Esophagus squamous epithelium (tissue), 5 donors: Measurements from ENCODE around the gene LRP5. TPM values are rescaled to one million over a fixed set of nuclear protein-coding genes. Genes with fewer than 3 reads are reported as not detected.

ENCODE experiments used
- DNase-seq: peaks from one replicate; lab custom pipeline; 2025; lab: John Stamatoyannopoulos, UW
- H3K27ac ChIP-seq, 4 donors: fragments of 200-600 bp; sonication (generic); one replicate each; pipeline ENCODE4 v1.5.1; 2016 to 2019; ENCODE audit warnings: mild to moderate bottlenecking in 1 of 4
- H3K27me3 ChIP-seq, 4 donors: fragments of 200-600 bp; sonication (generic); 1 replicate in 3 of 4; 2 replicates in 1 of 4; pipeline versions ENCODE4 v1.5.1 to v1.6.0; 2017 to 2021; ENCODE audit warnings: antibody characterized with exemption in 1 of 4
- H3K36me3 ChIP-seq, 3 donors: fragments of 200-600 bp; sonication (generic); one replicate each; pipeline ENCODE4 v1.5.1; 2016 to 2019
- H3K4me1 ChIP-seq, 3 donors: fragments of 200-600 bp; sonication (generic); one replicate each; pipeline ENCODE4 v1.5.1; 2017 to 2019
- H3K4me3 ChIP-seq, 4 donors: fragments of 200-600 bp; sonication (generic); 1 replicate in 3 of 4; 2 replicates in 1 of 4; pipeline ENCODE4 v1.5.1; 2016 to 2019; ENCODE audit warnings: mild to moderate bottlenecking in 2 of 4, moderate library complexity in 1 of 4
- H3K9me3 ChIP-seq, 3 donors: fragments of 200-600 bp; sonication (generic); one replicate each; pipeline ENCODE4 v1.5.1; 2016 to 2019
- POLR2A ChIP-seq, 4 donors: fragments of 450-650 bp; IDR thresholded peaks; one replicate each; pipeline ENCODE4 v1.6.1; 2017; ENCODE audit warnings: antibody characterized with exemption in 4 of 4, mild to moderate bottlenecking in 4 of 4, moderate library complexity in 3 of 4
- WGBS, 2 donors: methylation state at CpG; one replicate each; pipeline ENCODE4 v1.1.5; 2018; 5-methylcytosine and 5-hydroxymethylcytosine counted together
- intact Hi-C: fragments of 100-400 bp; cut with DNase I; formaldehyde crosslinking; loops from one replicate; pipeline ENCODE4 v1.15.0; 2022
- total RNA-seq, 4 donors: library from RNA; depleted of rRNA; stranded (reverse); fragments of >200 nt; gene quantifications; one replicate each; pipeline ENCODE4 v1.1.0, GENCODE V29; 2016
- TF ChIP-seq, protein P1 (sequence below), 6 experiments: fragments of 450-650 bp in 4 of 6; fragments of 200-600 bp in 2 of 6; sonication (generic) in 2 of 6; IDR thresholded peaks; one replicate each; pipeline ENCODE4 v1.5.1; 2016 to 2019; ENCODE audit warnings: antibody characterized with exemption in 6 of 6, mild to moderate bottlenecking in 4 of 6, moderate library complexity in 4 of 6
- donor health status: DM: yes; HTN: yes; CAD: no.

LRP5 gene
- total RNA-seq, 4 donors from 2014 or later = 13.7 to 24.0 (median 20.9) TPM

DNA sequence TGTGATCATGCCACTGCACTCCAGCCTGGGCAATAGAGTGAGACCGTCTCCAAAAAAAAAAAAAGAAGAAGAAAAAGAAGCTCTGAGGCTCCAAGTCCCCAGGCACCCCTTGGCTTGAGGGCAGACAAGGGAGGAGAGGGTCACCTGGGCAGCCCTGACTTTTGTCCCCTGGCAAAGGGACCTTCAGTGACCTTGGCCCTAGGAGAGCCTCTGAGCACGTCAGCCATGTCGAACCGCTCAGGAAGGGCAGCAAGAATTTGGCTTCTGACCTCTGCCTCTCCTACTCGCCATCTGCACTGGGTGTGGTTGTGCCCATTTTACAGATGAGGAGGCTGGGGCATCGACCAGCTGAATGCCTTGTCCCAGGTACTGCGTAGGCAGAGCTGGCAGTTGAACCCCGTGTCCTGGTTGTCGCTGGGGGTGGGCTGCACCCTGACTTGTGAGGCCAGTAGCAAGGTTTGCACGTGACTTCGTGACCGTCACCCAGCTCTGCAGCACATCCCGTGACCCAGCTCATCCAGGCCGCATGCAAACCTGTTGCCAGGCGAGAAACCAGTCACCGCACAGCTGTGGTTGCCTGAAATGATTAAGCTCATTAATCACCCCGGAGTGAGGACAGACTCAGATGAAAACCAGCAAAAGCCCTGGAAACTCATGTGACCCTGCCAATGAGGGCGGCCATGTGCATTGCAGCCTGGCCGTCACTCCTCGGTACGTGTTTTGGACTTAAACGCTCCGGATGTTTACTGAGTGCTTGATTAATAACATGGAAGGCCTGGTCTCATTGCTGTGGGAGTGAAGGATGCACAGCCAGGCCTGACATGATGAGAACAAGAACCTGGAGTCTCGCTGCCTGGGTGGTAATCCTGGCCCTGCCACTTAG lies 100.4 kb downstream of the LRP5 start:
- no peaks in the 10 kb centered on the region for H3K27me3 ChIP-seq
- intact Hi-C loops = no loop called here
- 40 to 85% methylated on average over 9 to 17 of the region's 24 CpGs for WGBS, 2 donors
- DNase-seq = no peak
- H3K4me3 ChIP-seq = no peak overlapping the region
- TF ChIP-seq POLR2A (IDR thresholded peaks at IDR 0.05) = no peak
- TF ChIP-seq, protein P1, sequence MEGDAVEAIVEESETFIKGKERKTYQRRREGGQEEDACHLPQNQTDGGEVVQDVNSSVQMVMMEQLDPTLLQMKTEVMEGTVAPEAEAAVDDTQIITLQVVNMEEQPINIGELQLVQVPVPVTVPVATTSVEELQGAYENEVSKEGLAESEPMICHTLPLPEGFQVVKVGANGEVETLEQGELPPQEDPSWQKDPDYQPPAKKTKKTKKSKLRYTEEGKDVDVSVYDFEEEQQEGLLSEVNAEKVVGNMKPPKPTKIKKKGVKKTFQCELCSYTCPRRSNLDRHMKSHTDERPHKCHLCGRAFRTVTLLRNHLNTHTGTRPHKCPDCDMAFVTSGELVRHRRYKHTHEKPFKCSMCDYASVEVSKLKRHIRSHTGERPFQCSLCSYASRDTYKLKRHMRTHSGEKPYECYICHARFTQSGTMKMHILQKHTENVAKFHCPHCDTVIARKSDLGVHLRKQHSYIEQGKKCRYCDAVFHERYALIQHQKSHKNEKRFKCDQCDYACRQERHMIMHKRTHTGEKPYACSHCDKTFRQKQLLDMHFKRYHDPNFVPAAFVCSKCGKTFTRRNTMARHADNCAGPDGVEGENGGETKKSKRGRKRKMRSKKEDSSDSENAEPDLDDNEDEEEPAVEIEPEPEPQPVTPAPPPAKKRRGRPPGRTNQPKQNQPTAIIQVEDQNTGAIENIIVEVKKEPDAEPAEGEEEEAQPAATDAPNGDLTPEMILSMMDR (IDR thresholded peaks at IDR 0.05) = no peak
- H3K36me3 ChIP-seq = peaks cover 17 to 92% (median 30%) of the 10 kb centered on the region in 3 donors
- peak overlapping the region in 3 of 4 donors; percentile 48 to 63 (median 55) for H3K27ac ChIP-seq
- H3K9me3 ChIP-seq = no peaks in the 10 kb centered on the region
- peaks cover 0 to 16% (median 0%) of the 10 kb centered on the region in 3 donors for H3K4me1 ChIP-seq

DNA sequence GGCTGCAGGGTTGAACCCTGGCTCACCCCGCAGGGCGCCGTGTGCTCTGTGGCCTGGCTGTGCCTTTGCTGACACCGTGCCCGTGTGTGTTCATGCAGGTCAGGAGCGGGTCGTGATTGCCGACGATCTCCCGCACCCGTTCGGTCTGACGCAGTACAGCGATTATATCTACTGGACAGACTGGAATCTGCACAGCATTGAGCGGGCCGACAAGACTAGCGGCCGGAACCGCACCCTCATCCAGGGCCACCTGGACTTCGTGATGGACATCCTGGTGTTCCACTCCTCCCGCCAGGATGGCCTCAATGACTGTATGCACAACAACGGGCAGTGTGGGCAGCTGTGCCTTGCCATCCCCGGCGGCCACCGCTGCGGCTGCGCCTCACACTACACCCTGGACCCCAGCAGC lies 101.2 kb downstream of the LRP5 start:
- Histone ChIP-seq H3K4me3 (no peak overlapping the region), H3K27me3 (no peaks in the 10 kb centered on the region), H3K36me3 (peaks cover 17 to 93% (median 30%) of the 10 kb centered on the region in 3 donors), H3K9me3 (no peaks in the 10 kb centered on the region), H3K4me1 (peaks cover 0 to 9% (median 0%) of the 10 kb centered on the region in 3 donors), H3K27ac (peak overlapping the region in 3 of 4 donors; percentile 48 to 63 (median 55))
- DNase-seq = no peak
- intact Hi-C loops = no loop called here
- WGBS, 2 donors = 89 to 93% methylated on average over 3 to 20 of the region's 27 CpGs
- TF ChIP-seq, protein P1 (IDR thresholded peaks at IDR 0.05) = no peak
- no peak for TF ChIP-seq POLR2A (IDR thresholded peaks at IDR 0.05)

DNA sequence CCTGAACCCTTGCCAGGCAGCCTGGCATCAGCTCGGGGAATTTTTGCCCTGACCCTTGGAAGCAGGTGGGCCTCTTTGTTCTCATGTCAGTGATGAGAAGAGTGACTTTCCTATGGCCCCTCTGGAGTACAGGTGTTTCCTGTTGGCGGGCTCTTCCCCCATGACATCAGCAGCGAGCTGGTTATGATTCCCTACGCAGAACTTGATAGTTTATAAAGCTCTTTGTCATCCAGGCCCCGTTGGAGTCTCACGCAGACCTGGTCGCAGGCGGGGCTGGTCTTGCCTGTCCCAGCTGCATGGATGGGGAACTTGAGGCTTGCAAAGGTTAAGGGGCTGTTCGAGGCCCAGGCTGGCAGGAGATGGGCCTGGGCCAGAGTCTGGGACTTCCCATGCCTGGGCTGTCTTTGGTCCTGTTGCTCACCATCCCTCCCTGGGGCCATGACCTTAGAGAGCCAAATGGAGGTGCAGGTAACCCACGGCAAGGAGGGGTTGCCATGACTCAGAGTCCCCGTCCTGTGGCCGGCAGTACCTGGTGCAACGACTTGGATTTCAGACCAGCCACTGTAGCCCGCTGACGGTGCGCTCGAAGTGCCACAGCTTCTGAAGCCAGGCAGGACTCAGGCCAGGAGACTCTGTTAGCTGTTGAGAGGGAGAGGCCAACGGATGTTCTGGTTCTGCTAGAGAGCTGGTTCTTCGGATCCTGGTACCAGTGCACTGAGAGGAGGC lies 102.3 kb downstream of the LRP5 start:
- TF ChIP-seq POLR2A (IDR thresholded peaks at IDR 0.05) = no peak
- TF ChIP-seq, protein P1 (IDR thresholded peaks at IDR 0.05) = no peak
- no peaks in the 10 kb centered on the region for H3K27me3 ChIP-seq
- peaks cover 0 to 7% (median 0%) of the 10 kb centered on the region in 3 donors for H3K4me1 ChIP-seq
- H3K9me3 ChIP-seq = no peaks in the 10 kb centered on the region
- peaks cover 17 to 98% (median 30%) of the 10 kb centered on the region in 3 donors for H3K36me3 ChIP-seq
- DNase-seq = no peak
- peak overlapping the region in 2 of 4 donors; percentile 54 to 63 for H3K27ac ChIP-seq
- no peak overlapping the region for H3K4me3 ChIP-seq
- WGBS, 2 donors = 80 to 87% methylated on average over 6 to 7 of the region's 19 CpGs
- intact Hi-C loops = no loop called here

DNA sequence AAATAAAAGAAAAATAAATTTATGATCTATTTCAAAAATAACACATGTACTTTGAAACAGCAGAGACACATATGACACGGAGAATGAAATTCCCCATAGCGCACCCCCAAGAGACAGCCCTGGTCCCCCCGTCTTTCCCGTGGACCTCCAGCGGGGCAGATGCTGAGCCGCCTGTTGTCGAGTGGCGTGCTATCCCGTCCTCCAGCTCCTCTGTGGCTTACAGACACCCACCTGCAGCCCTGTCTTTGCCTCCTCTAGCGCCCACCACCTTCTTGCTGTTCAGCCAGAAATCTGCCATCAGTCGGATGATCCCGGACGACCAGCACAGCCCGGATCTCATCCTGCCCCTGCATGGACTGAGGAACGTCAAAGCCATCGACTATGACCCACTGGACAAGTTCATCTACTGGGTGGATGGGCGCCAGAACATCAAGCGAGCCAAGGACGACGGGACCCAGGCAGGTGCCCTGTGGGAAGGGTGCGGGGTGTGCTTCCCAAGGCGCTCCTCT lies 103.7 kb downstream of the LRP5 start:
- 89 to 96% methylated on average over 13 to 15 of the region's 22 CpGs for WGBS, 2 donors
- Histone ChIP-seq H3K4me3 (no peak overlapping the region), H3K27ac (no peak overlapping the region), H3K36me3 (peaks cover 17 to 98% (median 22%) of the 10 kb centered on the region in 3 donors), H3K4me1 (peaks cover 0 to 7% (median 0%) of the 10 kb centered on the region in 3 donors), H3K27me3 (no peaks in the 10 kb centered on the region), H3K9me3 (no peaks in the 10 kb centered on the region)
- no peak for DNase-seq
- intact Hi-C loops = no loop called here
- TF ChIP-seq, protein P1 (IDR thresholded peaks at IDR 0.05) = no peak
- no peak for TF ChIP-seq POLR2A (IDR thresholded peaks at IDR 0.05)
